GM12892 (cell line): ENCODE results near the gene DBR1.

Experiments used
- POLR2A ChIP-seq: IDR thresholded peaks from 2 replicates; pipeline ENCODE4 v1.6.1; 2011; ENCODE audit warnings: low read depth, low read length, control low read depth
- POLR2AphosphoS5 ChIP-seq: IDR thresholded peaks from 2 replicates; pipeline ENCODE4 v1.6.1; 2011; ENCODE audit warnings: low read depth, low read length, control low read depth
- TAF1 ChIP-seq: IDR thresholded peaks from 2 replicates; pipeline ENCODE4 v1.6.1; 2011; ENCODE audit warnings: low read depth, mild to moderate bottlenecking, control low read depth, low read length, borderline replicate concordance

- TF ChIP-seq POLR2AphosphoS5 (no peak), POLR2A (no peak), TAF1 (no peak)
Measured at GRCh38 chr3:138154534-138154933, 20.2 kb downstream of the DBR1 start.
